Stimulated activated CD8-positive, alpha-beta memory T cell treated with anti-CD3 and anti-CD28 coated beads, Interleukin-15, amount 100 ng/mL, for 4 hours (primary cell): ENCODE data around the gene DGKB.

Source experiments
- DNase-seq, 2 donors: peaks; one replicate each; pipeline ENCODE4 v3.0.0-alpha.2; 2020; ENCODE audit warnings: low read depth in 2 of 2

The DGKB gene

GRCh38 chr7:14760730-14761478, 141.6 kb downstream of the DGKB start:
- DNase-seq, result no peak

- DNase-seq, result no peak
Measured at GRCh38 chr7:14759785-14760184, 142.8 kb downstream of the DGKB start.

GRCh38 chr7:14754631-14755030, 147.9 kb downstream of the DGKB start:
- no peak for DNase-seq

- DNase-seq, result no peak
Measured at GRCh38 chr7:14752301-14752700, 150.2 kb downstream of the DGKB start.

GRCh38 chr7:14751461-14751860, 151.1 kb downstream of the DGKB start:
- DNase-seq, result no peak

- DNase-seq, result no peak
Measured at GRCh38 chr7:14748461-14748860, 154.1 kb downstream of the DGKB start.

GRCh38 chr7:14747701-14748100, 154.8 kb downstream of the DGKB start:
- DNase-seq, result no peak

- no peak for DNase-seq
Measured at GRCh38 chr7:14745076-14745475, 157.5 kb downstream of the DGKB start.

GRCh38 chr7:14740606-14741005, 161.9 kb downstream of the DGKB start:
- no peak for DNase-seq

GRCh38 chr7:14739841-14740185, 162.7 kb downstream of the DGKB start:
- DNase-seq, result no peak

- DNase-seq, result no peak
Measured at GRCh38 chr7:14739168-14739840, 163.2 kb downstream of the DGKB start.

- DNase-seq, result no peak
Measured at GRCh38 chr7:14738086-14738485, 164.5 kb downstream of the DGKB start.

- DNase-seq, result no peak
Measured at GRCh38 chr7:14734839-14735321, 167.7 kb downstream of the DGKB start.

GRCh38 chr7:14720785-14721184, 181.8 kb downstream of the DGKB start:
- no peak for DNase-seq

- DNase-seq, result no peak
Measured at GRCh38 chr7:14717816-14718215, 184.7 kb downstream of the DGKB start.

GRCh38 chr7:14717169-14717568, 185.4 kb downstream of the DGKB start:
- no peak for DNase-seq

GRCh38 chr7:14714161-14714728, 188.3 kb downstream of the DGKB start:
- no peak for DNase-seq

GRCh38 chr7:14698239-14698638, 204.3 kb downstream of the DGKB start:
- DNase-seq, result no peak

GRCh38 chr7:14697684-14698083, 204.9 kb downstream of the DGKB start:
- DNase-seq, result no peak

GRCh38 chr7:14691597-14692203, 210.9 kb downstream of the DGKB start:
- DNase-seq, result peak in 1 of 2 donors; percentile 3

GRCh38 chr7:14691034-14691433, 211.5 kb downstream of the DGKB start:
- no peak for DNase-seq

- DNase-seq, result no peak
Measured at GRCh38 chr7:14690486-14690885, 212.1 kb downstream of the DGKB start.

- DNase-seq, result no peak
Measured at GRCh38 chr7:14690075-14690474, 212.5 kb downstream of the DGKB start.
